ENCODE measurements around the gene ANKRD2. TPM values are rescaled to one million over a fixed set of nuclear protein-coding genes. Genes with fewer than 3 reads are reported as not detected.
A peak's percentile ranks its signal among the peaks of the same experiment; 100 is the strongest.

Gene ANKRD2
- total and polyA plus RNA-seq, 2 donors (not counting 3 experiments of a cell fraction or from before 2014, with no cell fraction given), result 1.6 to 1.8 TPM

- dilution Hi-C loops (cut with MboI; ENCODE audit: extremely low pct_ligation_motif_present, low sequenced_read_pairs) (no loop called here), intact Hi-C loops (cut with micrococcal nuclease) (no loop called here)
- H3K27ac ChIP-seq (ENCODE audit: insufficient read depth, low read depth, low read length), result peak overlapping the region; percentile 3
- TF ChIP-seq MYC (IDR thresholded peaks at IDR 0.05; ENCODE audit: low read depth, low read length) (no peak), EZH2 (IDR thresholded peaks at IDR 0.05; ENCODE audit: borderline replicate concordance, low read depth, low read length, severe bottlenecking) (no peak), POLR2A (IDR thresholded peaks at IDR 0.05; ENCODE audit: low read depth, low read length) (no peak)
- H3K4me3 ChIP-seq (replicated peaks in 1 of 3; ENCODE audit: insufficient read depth in 1 of 3, low read depth in 1 of 3, low read length in 3 of 3), result no peak overlapping the region
- no peaks in the 10 kb centered on the region for H3K36me3 ChIP-seq (ENCODE audit: control insufficient read depth in 2 of 2, extremely low read depth in 1 of 2, insufficient read depth in 2 of 2, low read length in 2 of 2)
- POLR2A ChIA-PET, result interaction anchor here (1.3 kb wide), 1 partner anchor 21 kb away, joined by 5 read pairs; no protein-coding TSS in a partner anchor
- DNase-seq (ENCODE audit: low read depth, low spot score), result no peak
- H3K4me1 ChIP-seq (ENCODE audit: control insufficient read depth, extremely low read depth, insufficient read depth, low read length), result peaks cover 52% of the 10 kb centered on the region
- peaks cover 4% of the 10 kb centered on the region for H3K79me2 ChIP-seq (ENCODE audit: control insufficient read depth, insufficient read depth, low read length)
- H2AFZ ChIP-seq (ENCODE audit: low read depth, low read length), result no peak overlapping the region
- FAIRE-seq, result no peak
- H3K4me2 ChIP-seq (ENCODE audit: insufficient read depth, low read length), result no peak overlapping the region
- H3K9me1 ChIP-seq (replicated peaks; ENCODE audit: control insufficient read depth, extremely low read depth, insufficient read depth, low read length), result no peaks in the 10 kb centered on the region
- H4K20me1 ChIP-seq (replicated peaks; ENCODE audit: control insufficient read depth, extremely low read depth, insufficient read depth, low read length), result no peaks in the 10 kb centered on the region
- BruUV-seq (replicated peaks), result no TSS peak
- H3K27me3 ChIP-seq (ENCODE audit: control insufficient read depth in 2 of 2, insufficient read depth in 2 of 2, low read length in 2 of 2), result no peaks in the 10 kb centered on the region
- CTCF ChIA-PET, result interaction anchor here (0.6 to 6.6 kb wide), 10 partner anchors 11 to 75 kb away, joined by 3 to 93 read pairs (median 6); partner anchors contain the start of genes ANKRD2 and UBTD1
- no peak overlapping the region for H3K9ac ChIP-seq (replicated peaks; ENCODE audit: extremely low read depth, insufficient read depth, low read length)
- H3K9me3 ChIP-seq (replicated peaks; ENCODE audit: control insufficient read depth, insufficient read depth, low read length), result no peaks in the 10 kb centered on the region
Measured at GRCh38 chr10:97539523-97540200, 32.9 kb upstream of the ANKRD2 start.

GRCh38 chr10:97540669-97541500, 31.7 kb upstream of the ANKRD2 start:
- no TSS peak for BruUV-seq (replicated peaks)
- intact Hi-C loops (cut with micrococcal nuclease), result no loop called here
- Histone ChIP-seq H3K79me2 (ENCODE audit: control insufficient read depth, insufficient read depth, low read length) (peaks cover 4% of the 10 kb centered on the region), H3K9me1 (replicated peaks; ENCODE audit: control insufficient read depth, extremely low read depth, insufficient read depth, low read length) (no peaks in the 10 kb centered on the region), H3K36me3 (ENCODE audit: control insufficient read depth in 2 of 2, extremely low read depth in 1 of 2, insufficient read depth in 2 of 2, low read length in 2 of 2) (no peaks in the 10 kb centered on the region), H4K20me1 (replicated peaks; ENCODE audit: control insufficient read depth, extremely low read depth, insufficient read depth, low read length) (no peaks in the 10 kb centered on the region), H2AFZ (ENCODE audit: low read depth, low read length) (no peak overlapping the region), H3K9me3 (replicated peaks; ENCODE audit: control insufficient read depth, insufficient read depth, low read length) (no peaks in the 10 kb centered on the region), H3K27me3 (ENCODE audit: control insufficient read depth in 2 of 2, insufficient read depth in 2 of 2, low read length in 2 of 2) (no peaks in the 10 kb centered on the region), H3K4me2 (ENCODE audit: insufficient read depth, low read length) (no peak overlapping the region), H3K27ac (ENCODE audit: insufficient read depth, low read depth, low read length) (peak overlapping the region; percentile 99), H3K4me3 (replicated peaks in 1 of 3; ENCODE audit: insufficient read depth in 1 of 3, low read depth in 1 of 3, low read length in 3 of 3) (no peak overlapping the region), H3K4me1 (ENCODE audit: control insufficient read depth, extremely low read depth, insufficient read depth, low read length) (peaks cover 53% of the 10 kb centered on the region), H3K9ac (replicated peaks; ENCODE audit: extremely low read depth, insufficient read depth, low read length) (no peak overlapping the region)
- FAIRE-seq, result peak; percentile 70
- DNase-seq (ENCODE audit: low read depth, low spot score), result no peak
- POLR2A ChIA-PET, result interaction anchor here (1.3 kb wide), 1 partner anchor 23 kb away, joined by 5 read pairs; no protein-coding TSS in a partner anchor
- dilution Hi-C loops (cut with MboI; ENCODE audit: extremely low pct_ligation_motif_present, low sequenced_read_pairs), result no loop called here
- CTCF ChIA-PET, result interaction anchor here (0.6 to 6.6 kb wide), 7 partner anchors 10 to 72 kb away, joined by 3 to 93 read pairs (median 11); partner anchors contain the start of gene UBTD1
- TF ChIP-seq CTCF (IDR thresholded peaks at IDR 0.05; ENCODE audit: extremely low read depth in 1 of 2, insufficient read depth in 1 of 2, low read depth in 1 of 2, low read length in 2 of 2) (peak in 1 of 2 donors; percentile 11), JUN (IDR thresholded peaks at IDR 0.05; ENCODE audit: borderline replicate concordance, insufficient read depth, insufficient read length, low read depth) (no peak)

Data from endothelial cell of umbilical vein (primary cell).